ENCODE measurements around the gene ARHGEF28.

The ARHGEF28 gene

DNA sequence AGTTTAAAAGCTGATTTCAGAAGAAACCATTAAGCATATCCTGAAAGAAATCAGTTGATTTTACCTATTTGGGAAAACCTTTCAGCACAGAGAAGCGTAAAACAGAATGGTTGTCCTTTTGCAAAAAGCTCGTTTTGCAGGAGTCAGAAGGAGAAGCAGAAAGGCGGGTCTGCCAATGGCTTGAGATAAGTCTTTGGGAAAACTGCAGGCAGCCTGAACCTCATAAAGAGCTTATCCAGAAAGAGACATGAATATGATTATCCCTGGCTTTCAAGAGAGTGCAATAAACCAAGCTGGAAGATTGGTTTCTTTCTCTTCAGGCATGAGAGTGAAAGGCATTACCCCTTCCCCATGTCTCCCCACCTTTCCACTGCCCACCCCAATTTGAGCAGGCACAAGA lies 353.3 kb downstream of the ARHGEF28 start:
- Histone ChIP-seq H2AFZ (ENCODE audit: low read depth, low read length) (no peak overlapping the region), H3K4me2 (ENCODE audit: insufficient read depth, low read length) (no peak overlapping the region), H3K9me3 (ENCODE audit: insufficient read depth, low read length, severe bottlenecking) (no peaks in the 10 kb centered on the region), H3K27me3 (ENCODE audit: insufficient read depth, low read length, poor library complexity) (no peaks in the 10 kb centered on the region), H3K79me2 (ENCODE audit: insufficient read depth, low read length) (no peaks in the 10 kb centered on the region), H3K36me3 (ENCODE audit: insufficient read depth, low read length) (no peaks in the 10 kb centered on the region), H3K9ac (ENCODE audit: low read depth, low read length) (no peak overlapping the region), H3K4me1 (ENCODE audit: insufficient read depth, low read length) (no peaks in the 10 kb centered on the region), H3K27ac (ENCODE audit: low read length) (no peak overlapping the region), H4K20me1 (ENCODE audit: insufficient read depth, low read length) (no peaks in the 10 kb centered on the region), H3K4me3 (ENCODE audit: low read depth in 1 of 2, low read length in 2 of 2) (no peak overlapping the region)
- no peak for TF ChIP-seq EZH2 (IDR thresholded peaks at IDR 0.05; ENCODE audit: borderline replicate concordance, low read depth, low read length, severe bottlenecking)
- TF ChIP-seq, protein P1, sequence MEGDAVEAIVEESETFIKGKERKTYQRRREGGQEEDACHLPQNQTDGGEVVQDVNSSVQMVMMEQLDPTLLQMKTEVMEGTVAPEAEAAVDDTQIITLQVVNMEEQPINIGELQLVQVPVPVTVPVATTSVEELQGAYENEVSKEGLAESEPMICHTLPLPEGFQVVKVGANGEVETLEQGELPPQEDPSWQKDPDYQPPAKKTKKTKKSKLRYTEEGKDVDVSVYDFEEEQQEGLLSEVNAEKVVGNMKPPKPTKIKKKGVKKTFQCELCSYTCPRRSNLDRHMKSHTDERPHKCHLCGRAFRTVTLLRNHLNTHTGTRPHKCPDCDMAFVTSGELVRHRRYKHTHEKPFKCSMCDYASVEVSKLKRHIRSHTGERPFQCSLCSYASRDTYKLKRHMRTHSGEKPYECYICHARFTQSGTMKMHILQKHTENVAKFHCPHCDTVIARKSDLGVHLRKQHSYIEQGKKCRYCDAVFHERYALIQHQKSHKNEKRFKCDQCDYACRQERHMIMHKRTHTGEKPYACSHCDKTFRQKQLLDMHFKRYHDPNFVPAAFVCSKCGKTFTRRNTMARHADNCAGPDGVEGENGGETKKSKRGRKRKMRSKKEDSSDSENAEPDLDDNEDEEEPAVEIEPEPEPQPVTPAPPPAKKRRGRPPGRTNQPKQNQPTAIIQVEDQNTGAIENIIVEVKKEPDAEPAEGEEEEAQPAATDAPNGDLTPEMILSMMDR (IDR thresholded peaks at IDR 0.05; ENCODE audit: borderline replicate concordance, extremely low read depth, low read length, poor library complexity, severe bottlenecking), result no peak
- ATAC-seq (ENCODE audit: insufficient read depth, low read depth) (no peak), DNase-seq (no peak)

DNA sequence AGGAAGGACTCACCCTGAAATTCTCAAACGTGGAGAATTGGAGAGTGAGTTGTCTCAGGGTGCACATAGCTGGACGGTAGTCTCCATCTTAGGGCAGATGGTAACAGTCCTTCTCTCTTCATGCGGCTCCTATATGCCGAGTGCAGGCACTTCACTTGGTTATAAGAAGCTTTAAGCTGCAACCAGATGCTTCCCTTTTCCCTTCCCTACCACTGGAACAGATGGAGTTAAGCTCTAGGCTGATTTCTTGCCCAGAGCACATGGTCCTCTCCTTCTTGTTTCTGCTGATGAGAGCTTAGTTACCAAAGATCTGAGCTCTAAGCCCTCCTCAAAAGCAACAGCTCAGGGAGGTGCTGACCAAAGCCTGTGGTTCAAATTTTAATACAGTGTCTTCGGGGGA lies 355.7 kb downstream of the ARHGEF28 start:
- Histone ChIP-seq H4K20me1 (ENCODE audit: insufficient read depth, low read length) (no peaks in the 10 kb centered on the region), H3K79me2 (ENCODE audit: insufficient read depth, low read length) (no peaks in the 10 kb centered on the region), H3K4me3 (ENCODE audit: low read depth in 1 of 2, low read length in 2 of 2) (no peak overlapping the region), H3K36me3 (ENCODE audit: insufficient read depth, low read length) (no peaks in the 10 kb centered on the region), H3K9ac (ENCODE audit: low read depth, low read length) (no peak overlapping the region), H3K4me2 (ENCODE audit: insufficient read depth, low read length) (no peak overlapping the region), H3K27me3 (ENCODE audit: insufficient read depth, low read length, poor library complexity) (no peaks in the 10 kb centered on the region), H3K27ac (ENCODE audit: low read length) (no peak overlapping the region), H3K4me1 (ENCODE audit: insufficient read depth, low read length) (no peaks in the 10 kb centered on the region), H3K9me3 (ENCODE audit: insufficient read depth, low read length, severe bottlenecking) (no peaks in the 10 kb centered on the region), H2AFZ (ENCODE audit: low read depth, low read length) (no peak overlapping the region)
- no peak for ATAC-seq (ENCODE audit: insufficient read depth, low read depth)
- DNase-seq, result no peak
- TF ChIP-seq, protein P1 (IDR thresholded peaks at IDR 0.05; ENCODE audit: borderline replicate concordance, extremely low read depth, low read length, poor library complexity, severe bottlenecking), result no peak
- no peak for TF ChIP-seq EZH2 (IDR thresholded peaks at IDR 0.05; ENCODE audit: borderline replicate concordance, low read depth, low read length, severe bottlenecking)

DNA sequence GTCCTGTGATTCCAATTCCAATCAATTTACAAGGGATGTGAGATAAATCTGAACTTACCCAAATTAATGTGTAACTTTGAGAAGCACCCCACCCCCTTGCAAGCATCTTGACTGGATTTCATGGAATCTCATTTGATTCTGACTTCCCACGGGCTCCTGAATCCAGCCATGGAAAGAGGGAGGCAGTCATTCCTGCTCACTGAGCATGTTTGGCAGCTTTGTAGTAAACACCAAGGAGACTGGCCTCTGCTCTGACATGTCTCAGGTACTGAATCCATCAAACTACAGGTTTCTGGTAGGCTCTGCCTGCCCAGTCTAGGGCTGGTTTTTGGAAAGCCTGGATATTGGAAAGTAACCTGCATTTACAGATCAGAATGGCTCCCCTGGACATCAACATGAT lies 357.6 kb downstream of the ARHGEF28 start:
- H3K4me2 ChIP-seq (ENCODE audit: insufficient read depth, low read length), result no peak overlapping the region
- no peak overlapping the region for H2AFZ ChIP-seq (ENCODE audit: low read depth, low read length)
- H3K36me3 ChIP-seq (ENCODE audit: insufficient read depth, low read length), result no peaks in the 10 kb centered on the region
- H4K20me1 ChIP-seq (ENCODE audit: insufficient read depth, low read length), result no peaks in the 10 kb centered on the region
- no peak for ATAC-seq (ENCODE audit: insufficient read depth, low read depth)
- H3K79me2 ChIP-seq (ENCODE audit: insufficient read depth, low read length), result no peaks in the 10 kb centered on the region
- no peaks in the 10 kb centered on the region for H3K27me3 ChIP-seq (ENCODE audit: insufficient read depth, low read length, poor library complexity)
- no peak overlapping the region for H3K9ac ChIP-seq (ENCODE audit: low read depth, low read length)
- no peaks in the 10 kb centered on the region for H3K9me3 ChIP-seq (ENCODE audit: insufficient read depth, low read length, severe bottlenecking)
- no peak overlapping the region for H3K4me3 ChIP-seq (ENCODE audit: low read depth in 1 of 2, low read length in 2 of 2)
- no peaks in the 10 kb centered on the region for H3K4me1 ChIP-seq (ENCODE audit: insufficient read depth, low read length)
- TF ChIP-seq, protein P1 (IDR thresholded peaks at IDR 0.05; ENCODE audit: borderline replicate concordance, extremely low read depth, low read length, poor library complexity, severe bottlenecking), result no peak
- no peak for TF ChIP-seq EZH2 (IDR thresholded peaks at IDR 0.05; ENCODE audit: borderline replicate concordance, low read depth, low read length, severe bottlenecking)
- H3K27ac ChIP-seq (ENCODE audit: low read length), result no peak overlapping the region
- DNase-seq, result no peak

GRCh38 chr5:73985145-73985544 lies 359.1 kb downstream of the ARHGEF28 start:
- DNase-seq (no peak), ATAC-seq (ENCODE audit: insufficient read depth, low read depth) (no peak)
- Histone ChIP-seq H3K4me3 (ENCODE audit: low read depth in 1 of 2, low read length in 2 of 2) (no peak overlapping the region), H2AFZ (ENCODE audit: low read depth, low read length) (no peak overlapping the region), H3K4me2 (ENCODE audit: insufficient read depth, low read length) (no peak overlapping the region), H4K20me1 (ENCODE audit: insufficient read depth, low read length) (no peaks in the 10 kb centered on the region), H3K9ac (ENCODE audit: low read depth, low read length) (no peak overlapping the region), H3K27me3 (ENCODE audit: insufficient read depth, low read length, poor library complexity) (no peaks in the 10 kb centered on the region), H3K79me2 (ENCODE audit: insufficient read depth, low read length) (no peaks in the 10 kb centered on the region), H3K27ac (ENCODE audit: low read length) (no peak overlapping the region), H3K4me1 (ENCODE audit: insufficient read depth, low read length) (no peaks in the 10 kb centered on the region), H3K9me3 (ENCODE audit: insufficient read depth, low read length, severe bottlenecking) (no peaks in the 10 kb centered on the region), H3K36me3 (ENCODE audit: insufficient read depth, low read length) (no peaks in the 10 kb centered on the region)
- no peak for TF ChIP-seq EZH2 (IDR thresholded peaks at IDR 0.05; ENCODE audit: borderline replicate concordance, low read depth, low read length, severe bottlenecking)
- TF ChIP-seq, protein P1 (IDR thresholded peaks at IDR 0.05; ENCODE audit: borderline replicate concordance, extremely low read depth, low read length, poor library complexity, severe bottlenecking), result no peak

Measured in DND-41 (cell line).